Measurements from ENCODE around the gene CALD1. TPM values are rescaled to one million over a fixed set of nuclear protein-coding genes. Genes with fewer than 3 reads are reported as not detected.

CALD1 gene
- total RNA-seq, 3 donors from 2014 or later, result 40.3 to 1,241 (median 134) TPM

DNA sequence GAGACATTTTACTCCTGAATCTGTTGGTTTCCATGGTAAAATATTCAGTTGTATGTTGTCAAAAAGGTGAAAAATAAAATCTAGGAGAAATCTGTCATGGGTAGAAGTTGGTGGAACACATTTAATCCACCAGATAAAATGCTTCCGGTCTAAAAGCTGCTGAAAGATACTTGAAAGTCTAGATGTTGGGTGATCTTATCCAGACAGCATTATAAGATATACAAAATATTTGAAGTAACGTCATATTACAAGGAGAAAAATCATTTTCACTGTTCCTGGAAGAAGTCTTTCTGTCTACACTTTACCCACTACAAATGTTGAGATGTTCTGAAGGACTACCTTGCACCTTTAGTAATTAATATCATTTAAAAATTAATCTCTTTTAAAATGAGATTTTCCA, 40.9 kb downstream of the CALD1 start:
- TF ChIP-seq, protein P1, sequence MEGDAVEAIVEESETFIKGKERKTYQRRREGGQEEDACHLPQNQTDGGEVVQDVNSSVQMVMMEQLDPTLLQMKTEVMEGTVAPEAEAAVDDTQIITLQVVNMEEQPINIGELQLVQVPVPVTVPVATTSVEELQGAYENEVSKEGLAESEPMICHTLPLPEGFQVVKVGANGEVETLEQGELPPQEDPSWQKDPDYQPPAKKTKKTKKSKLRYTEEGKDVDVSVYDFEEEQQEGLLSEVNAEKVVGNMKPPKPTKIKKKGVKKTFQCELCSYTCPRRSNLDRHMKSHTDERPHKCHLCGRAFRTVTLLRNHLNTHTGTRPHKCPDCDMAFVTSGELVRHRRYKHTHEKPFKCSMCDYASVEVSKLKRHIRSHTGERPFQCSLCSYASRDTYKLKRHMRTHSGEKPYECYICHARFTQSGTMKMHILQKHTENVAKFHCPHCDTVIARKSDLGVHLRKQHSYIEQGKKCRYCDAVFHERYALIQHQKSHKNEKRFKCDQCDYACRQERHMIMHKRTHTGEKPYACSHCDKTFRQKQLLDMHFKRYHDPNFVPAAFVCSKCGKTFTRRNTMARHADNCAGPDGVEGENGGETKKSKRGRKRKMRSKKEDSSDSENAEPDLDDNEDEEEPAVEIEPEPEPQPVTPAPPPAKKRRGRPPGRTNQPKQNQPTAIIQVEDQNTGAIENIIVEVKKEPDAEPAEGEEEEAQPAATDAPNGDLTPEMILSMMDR (IDR thresholded peaks at IDR 0.05), result no peak
- ATAC-seq, result no peak
- H3K4me3 ChIP-seq, result no peak overlapping the region
- DNase-seq, result no peak
- no peaks in the 10 kb centered on the region for H3K9me3 ChIP-seq
- no peaks in the 10 kb centered on the region for H3K36me3 ChIP-seq (ENCODE audit: low read depth)
- intact Hi-C loops (cut with DNase I, micrococcal nuclease), result no loop called here
- H3K4me1 ChIP-seq (ENCODE audit: low read depth), result no peaks in the 10 kb centered on the region

DNA sequence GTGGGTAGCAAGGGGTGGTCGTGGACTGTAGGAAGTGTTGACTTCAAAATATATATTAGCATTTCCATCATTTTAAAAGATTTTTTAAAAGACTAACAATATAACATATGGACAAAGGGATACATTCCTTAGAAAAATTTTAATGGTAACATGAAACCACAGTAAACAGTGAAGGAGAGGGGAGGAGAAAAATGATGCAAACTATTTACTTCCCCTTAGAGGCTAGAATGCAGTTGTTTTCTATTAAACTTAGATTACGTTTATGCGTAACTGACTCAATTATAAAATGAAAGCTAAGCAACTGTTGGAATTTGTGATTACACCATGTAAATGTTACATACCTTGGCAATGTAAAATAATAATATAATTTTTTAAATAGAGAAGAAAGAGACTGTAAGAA, 41.3 kb downstream of the CALD1 start:
- intact Hi-C loops (cut with DNase I, micrococcal nuclease), result no loop called here
- TF ChIP-seq, protein P1 (IDR thresholded peaks at IDR 0.05), result no peak
- ATAC-seq (no peak), DNase-seq (no peak)
- Histone ChIP-seq H3K36me3 (ENCODE audit: low read depth) (no peaks in the 10 kb centered on the region), H3K9me3 (no peaks in the 10 kb centered on the region), H3K4me1 (ENCODE audit: low read depth) (no peaks in the 10 kb centered on the region), H3K4me3 (no peak overlapping the region)

DNA sequence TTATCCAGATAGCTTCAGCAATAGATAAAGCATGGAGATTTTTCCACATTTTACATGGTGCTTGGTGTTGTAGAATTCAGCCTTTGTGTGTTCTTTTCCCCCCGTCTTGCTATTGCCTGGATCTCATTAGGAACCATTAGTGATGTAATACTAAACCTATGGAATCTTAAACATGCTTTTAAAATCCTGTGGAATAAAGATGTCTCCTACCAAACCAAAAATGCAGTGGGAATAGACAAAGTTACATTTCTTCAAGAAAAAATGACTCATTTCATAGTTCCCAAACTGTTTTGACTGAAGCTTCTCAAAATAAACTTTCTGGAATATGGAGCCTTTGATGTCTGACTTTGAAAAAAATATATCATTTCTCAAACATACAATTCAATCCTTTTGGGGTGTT, 44.0 kb downstream of the CALD1 start:
- intact Hi-C loops (cut with DNase I, micrococcal nuclease), result no loop called here
- Histone ChIP-seq H3K4me1 (ENCODE audit: low read depth) (no peaks in the 10 kb centered on the region), H3K36me3 (ENCODE audit: low read depth) (no peaks in the 10 kb centered on the region), H3K4me3 (no peak overlapping the region), H3K9me3 (no peaks in the 10 kb centered on the region)
- TF ChIP-seq, protein P1 (IDR thresholded peaks at IDR 0.05), result no peak
- ATAC-seq, result no peak
- no peak for DNase-seq

DNA sequence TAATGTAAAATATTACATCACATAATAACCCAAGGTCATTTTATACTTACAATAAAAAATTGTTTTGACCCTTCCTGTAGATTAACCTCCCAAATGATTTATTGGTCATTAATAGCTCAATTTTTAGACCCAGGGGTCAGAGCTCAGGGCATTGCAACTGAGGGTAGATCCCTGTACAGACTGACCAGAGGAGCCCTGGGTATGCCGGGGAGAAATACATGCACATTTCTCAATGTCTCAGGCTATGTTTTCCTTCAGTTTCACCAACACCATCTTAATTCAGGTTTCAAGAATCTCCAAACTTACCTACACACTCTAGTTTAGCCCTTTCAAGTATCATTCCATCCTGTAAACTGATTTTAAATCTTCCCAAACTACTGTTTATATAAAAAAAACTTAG, 46.2 kb downstream of the CALD1 start:
- H3K36me3 ChIP-seq (ENCODE audit: low read depth), result no peaks in the 10 kb centered on the region
- DNase-seq (no peak), ATAC-seq (no peak)
- no peak overlapping the region for H3K4me3 ChIP-seq
- no peaks in the 10 kb centered on the region for H3K9me3 ChIP-seq
- TF ChIP-seq, protein P1 (IDR thresholded peaks at IDR 0.05), result no peak
- H3K4me1 ChIP-seq (ENCODE audit: low read depth), result no peaks in the 10 kb centered on the region
- intact Hi-C loops (cut with DNase I, micrococcal nuclease), result no loop called here

DNA sequence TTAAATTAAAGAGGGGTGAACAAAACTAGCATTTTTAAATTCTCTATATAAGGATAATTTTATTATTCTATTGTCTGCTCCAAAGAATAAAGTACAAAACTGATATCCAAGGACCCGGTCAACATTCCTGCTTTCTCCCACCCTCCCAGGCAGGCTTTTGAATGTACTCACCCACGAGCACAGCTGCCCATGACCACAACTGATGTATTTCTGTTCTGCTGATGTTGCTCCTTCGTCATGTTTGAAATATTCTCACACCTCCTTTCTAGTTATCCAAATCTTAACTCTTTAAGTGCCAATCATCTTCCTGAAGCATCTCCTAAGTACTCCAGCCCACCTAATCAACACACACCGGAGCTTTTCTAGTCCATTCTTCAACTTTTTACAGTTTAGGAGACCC, 46.7 kb downstream of the CALD1 start:
- Histone ChIP-seq H3K9me3 (no peaks in the 10 kb centered on the region), H3K4me1 (ENCODE audit: low read depth) (no peaks in the 10 kb centered on the region), H3K36me3 (ENCODE audit: low read depth) (no peaks in the 10 kb centered on the region), H3K4me3 (no peak overlapping the region)
- intact Hi-C loops (cut with DNase I, micrococcal nuclease), result no loop called here
- ATAC-seq, result no peak
- TF ChIP-seq, protein P1 (IDR thresholded peaks at IDR 0.05), result no peak
- DNase-seq, result no peak

DNA sequence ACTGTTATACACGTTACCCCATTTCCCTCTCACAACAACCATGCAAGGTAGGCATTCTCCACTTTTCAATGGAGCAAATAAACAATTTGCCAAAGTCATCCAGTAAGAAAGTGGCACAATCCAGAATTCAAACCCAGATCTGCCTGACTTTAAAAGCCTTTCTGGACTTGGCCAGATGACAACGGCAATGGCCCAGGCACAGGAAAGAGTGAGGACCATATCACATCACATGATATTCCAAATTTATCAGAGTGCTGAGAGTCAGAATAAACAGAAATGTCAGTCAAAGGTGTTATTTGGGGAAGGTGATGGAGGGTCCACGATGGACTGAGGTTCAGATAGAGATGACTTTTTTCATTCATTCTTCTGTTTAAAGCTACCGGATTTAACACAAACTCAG, 48.0 kb downstream of the CALD1 start:
- TF ChIP-seq, protein P1 (IDR thresholded peaks at IDR 0.05), result no peak
- Histone ChIP-seq H3K36me3 (ENCODE audit: low read depth) (no peaks in the 10 kb centered on the region), H3K4me1 (ENCODE audit: low read depth) (no peaks in the 10 kb centered on the region), H3K4me3 (no peak overlapping the region), H3K9me3 (no peaks in the 10 kb centered on the region)
- intact Hi-C loops (cut with DNase I, micrococcal nuclease), result no loop called here
- no peak for ATAC-seq
- no peak for DNase-seq
